Urinary bladder (tissue), 4 donors: ENCODE data around the gene MYL12B. TPM values are rescaled to one million over a fixed set of nuclear protein-coding genes. Genes with fewer than 3 reads are reported as not detected.
"Not testable (repeated sequence)": the region's sequence is repeated elsewhere in the genome, so short reads cannot be mapped to it uniquely, and the experiment has no call there.

ENCODE experiments used
- DNase-seq: peaks from one replicate; pipeline ENCODE4 v3.0.0-alpha.2; 2015; ENCODE audit errors: extremely low spot score
- H3K27ac ChIP-seq: one replicate; pipeline ENCODE4 v1.5.1; 2013; ENCODE audit warnings: low read depth, mild to moderate bottlenecking, moderate library complexity
- H3K36me3 ChIP-seq: one replicate; pipeline ENCODE4 v1.6.1; 2013; ENCODE audit warnings: mild to moderate bottlenecking, moderate library complexity; ENCODE audit not compliant: insufficient read depth
- H3K4me1 ChIP-seq: one replicate; pipeline ENCODE4 v1.6.1; 2013; ENCODE audit warnings: mild to moderate bottlenecking, moderate library complexity; ENCODE audit not compliant: insufficient read depth
- H3K4me3 ChIP-seq: one replicate; pipeline ENCODE4 v1.5.1; 2013; ENCODE audit warnings: low read depth, low read length
- WGBS: extraction: QIAGEN DNeasy Blood & Tissue Kit; methylation state at CpG from one replicate; pipeline ENCODE4 v1.1.7; 2013; 5-methylcytosine and 5-hydroxymethylcytosine counted together
- polyA plus RNA-seq: library from polyadenylated mRNA; stranded (reverse); fragments of 200-250 nt; gene quantifications from one replicate; pipeline ENCODE4 v1.2.3, GENCODE V29; 2013
- total RNA-seq: library from RNA; depleted of rRNA; stranded (reverse); fragments of >200 nt; gene quantifications from one replicate; pipeline ENCODE4 v1.2.3, GENCODE V29; 2014
- donor health status: healthy with polysubstance abuse.
- donor health status: healthy.

Gene MYL12B
- total and polyA plus RNA-seq, 2 donors = 264 to 320 TPM

DNA sequence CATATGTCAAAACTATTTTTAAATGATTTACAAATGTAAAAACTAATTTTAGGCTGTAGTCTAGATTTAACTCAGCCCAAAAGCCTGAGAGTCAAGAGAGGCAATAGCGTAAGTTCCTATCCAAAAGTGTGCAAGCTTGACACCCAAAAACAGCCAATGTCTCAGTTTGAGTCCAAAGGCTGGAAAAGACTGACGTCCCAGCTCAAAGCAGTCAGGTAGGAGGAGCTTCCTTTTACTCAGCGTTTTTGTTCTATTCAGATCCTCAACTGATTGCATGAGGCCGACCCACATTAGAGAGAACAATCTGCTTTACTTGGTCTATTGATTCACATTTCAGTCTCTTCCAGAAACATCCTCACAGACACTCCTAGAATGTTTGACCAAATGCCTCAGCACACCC, 51.8 kb downstream of the MYL12B start:
- 51% methylated on average over 4 of the region's 4 CpGs for WGBS
- Histone ChIP-seq H3K36me3 (no peaks in the 10 kb centered on the region), H3K4me1 (no peaks in the 10 kb centered on the region), H3K4me3 (no peak overlapping the region), H3K27ac (no peak overlapping the region)
- DNase-seq = no peak

DNA sequence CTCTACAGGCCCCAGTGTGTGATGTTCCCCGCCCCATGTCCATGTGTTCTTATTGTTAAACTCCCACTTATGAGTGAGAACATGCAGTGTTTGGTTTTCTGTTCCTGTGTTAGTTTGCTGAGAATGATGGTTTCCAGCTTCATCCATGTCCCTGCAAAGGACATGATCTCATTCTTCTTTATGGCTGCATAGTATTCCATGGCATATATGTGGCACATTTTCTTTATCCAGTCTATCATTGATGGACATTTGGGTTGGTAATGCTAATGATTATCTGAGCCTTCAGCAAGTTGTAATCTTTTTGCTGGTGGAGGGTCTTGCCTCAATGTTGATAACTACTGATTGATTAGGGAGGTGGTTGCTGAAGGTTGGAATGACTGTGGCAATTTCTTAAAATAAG, 53.4 kb downstream of the MYL12B start:
- not testable (repeated sequence) for H3K27ac ChIP-seq, H3K4me3 ChIP-seq, H3K36me3 ChIP-seq, DNase-seq, H3K4me1 ChIP-seq
- WGBS = 96% methylated on average over 1 of the region's 1 CpG

GRCh38 chr18:3319399-3319798, 57.5 kb downstream of the MYL12B start:
- DNase-seq = no peak
- H3K4me3 ChIP-seq = no peak overlapping the region
- no peak overlapping the region for H3K27ac ChIP-seq
- WGBS = 75% methylated on average over 5 of the region's 5 CpGs
- H3K36me3 ChIP-seq = no peaks in the 10 kb centered on the region
- no peaks in the 10 kb centered on the region for H3K4me1 ChIP-seq

GRCh38 chr18:3319894-3320454, 58.0 kb downstream of the MYL12B start:
- no peak overlapping the region for H3K27ac ChIP-seq
- H3K36me3 ChIP-seq = no peaks in the 10 kb centered on the region
- H3K4me1 ChIP-seq = no peaks in the 10 kb centered on the region
- DNase-seq = no peak
- H3K4me3 ChIP-seq = no peak overlapping the region
- 62% methylated on average over 2 of the region's 2 CpGs for WGBS

DNA sequence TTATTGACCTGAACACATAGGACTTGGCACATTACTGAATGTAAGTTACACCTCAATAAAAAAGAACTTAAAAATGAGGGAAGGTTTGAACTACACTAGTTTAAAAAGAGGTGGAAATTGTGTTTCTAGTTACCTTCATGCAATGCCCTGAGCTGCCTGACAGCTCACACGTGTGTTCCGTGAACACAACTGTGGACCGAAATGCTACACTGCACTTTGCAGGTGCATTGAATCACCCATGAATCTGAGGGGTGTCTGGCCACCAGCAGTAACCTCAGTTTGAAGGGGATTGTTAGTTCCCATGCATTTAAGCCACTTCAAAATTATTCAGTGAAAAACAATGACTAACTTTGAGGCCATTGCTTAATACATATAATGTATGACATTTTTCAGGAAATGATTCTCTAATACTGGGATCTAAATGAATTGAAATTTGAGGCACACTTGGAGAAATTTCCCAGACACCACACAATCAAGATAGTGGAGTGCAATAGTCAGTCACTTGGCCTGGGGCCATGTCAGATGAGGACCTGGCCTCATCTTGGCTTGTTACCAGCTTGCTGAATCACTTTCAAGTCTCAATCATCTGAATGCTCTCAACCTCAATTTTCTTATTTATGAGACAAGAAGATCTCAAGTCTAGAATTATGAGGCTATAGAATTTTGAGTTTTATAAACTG, 59.3 kb downstream of the MYL12B start:
- WGBS = 72% methylated on average over 3 of the region's 3 CpGs
- no peak for DNase-seq
- no peaks in the 10 kb centered on the region for H3K36me3 ChIP-seq
- H3K4me3 ChIP-seq = no peak overlapping the region
- H3K27ac ChIP-seq = no peak overlapping the region
- H3K4me1 ChIP-seq = no peaks in the 10 kb centered on the region

GRCh38 chr18:3323900-3324299, 62.0 kb downstream of the MYL12B start:
- WGBS = 38% methylated on average over 4 of the region's 4 CpGs
- Histone ChIP-seq H3K27ac (no peak overlapping the region), H3K4me1 (no peaks in the 10 kb centered on the region), H3K36me3 (no peaks in the 10 kb centered on the region), H3K4me3 (no peak overlapping the region)
- DNase-seq = no peak

Other genes with a start within 250 kb of the MYL12B start
- 32.2 TPM for gene LPIN2, start 249.0 kb upstream of the MYL12B start, total RNA-seq
- gene LPIN2, start 249.0 kb upstream of the MYL12B start, polyA plus RNA-seq = 17.6 TPM
- gene MYOM1, start 42.2 kb upstream of the MYL12B start, total RNA-seq = 41.9 TPM
- gene MYOM1, start 42.2 kb upstream of the MYL12B start, polyA plus RNA-seq = 14.9 TPM
- 360 TPM for gene MYL12A, start 14.3 kb upstream of the MYL12B start, total RNA-seq
- gene MYL12A, start 14.3 kb upstream of the MYL12B start, polyA plus RNA-seq = 305 TPM
- gene TGIF1, start 188.0 kb downstream of the MYL12B start, total RNA-seq = 82.6 TPM
- 64.0 TPM for gene TGIF1, start 188.0 kb downstream of the MYL12B start, polyA plus RNA-seq